IPS-18a (cell line): ENCODE measurements around the gene ANKRD34A.

Experiments
- H3K27ac ChIP-seq: one replicate; pipeline ENCODE4 v1.5.1; 2013; ENCODE audit warnings: low read length
- H3K27me3 ChIP-seq: one replicate; pipeline ENCODE4 v1.6.1; 2013; ENCODE audit warnings: mild to moderate bottlenecking, low read length; ENCODE audit not compliant: control insufficient read depth, insufficient read depth
- H3K36me3 ChIP-seq: one replicate; pipeline ENCODE4 v1.6.1; 2013; ENCODE audit warnings: low read depth, low read length; ENCODE audit not compliant: control insufficient read depth
- H3K4me1 ChIP-seq: one replicate; pipeline ENCODE4 v1.6.1; 2013; ENCODE audit warnings: low read depth, low read length; ENCODE audit not compliant: control insufficient read depth
- H3K4me3 ChIP-seq: one replicate; pipeline ENCODE4 v1.5.1; 2013; ENCODE audit warnings: low read length
- H3K9ac ChIP-seq: one replicate; pipeline ENCODE4 v1.6.1; 2013; ENCODE audit warnings: mild to moderate bottlenecking, low read length, moderate library complexity
- H3K9me3 ChIP-seq: one replicate; pipeline ENCODE4 v1.6.1; 2013; ENCODE audit warnings: low read depth, low read length; ENCODE audit not compliant: control insufficient read depth

Gene ANKRD34A

DNA sequence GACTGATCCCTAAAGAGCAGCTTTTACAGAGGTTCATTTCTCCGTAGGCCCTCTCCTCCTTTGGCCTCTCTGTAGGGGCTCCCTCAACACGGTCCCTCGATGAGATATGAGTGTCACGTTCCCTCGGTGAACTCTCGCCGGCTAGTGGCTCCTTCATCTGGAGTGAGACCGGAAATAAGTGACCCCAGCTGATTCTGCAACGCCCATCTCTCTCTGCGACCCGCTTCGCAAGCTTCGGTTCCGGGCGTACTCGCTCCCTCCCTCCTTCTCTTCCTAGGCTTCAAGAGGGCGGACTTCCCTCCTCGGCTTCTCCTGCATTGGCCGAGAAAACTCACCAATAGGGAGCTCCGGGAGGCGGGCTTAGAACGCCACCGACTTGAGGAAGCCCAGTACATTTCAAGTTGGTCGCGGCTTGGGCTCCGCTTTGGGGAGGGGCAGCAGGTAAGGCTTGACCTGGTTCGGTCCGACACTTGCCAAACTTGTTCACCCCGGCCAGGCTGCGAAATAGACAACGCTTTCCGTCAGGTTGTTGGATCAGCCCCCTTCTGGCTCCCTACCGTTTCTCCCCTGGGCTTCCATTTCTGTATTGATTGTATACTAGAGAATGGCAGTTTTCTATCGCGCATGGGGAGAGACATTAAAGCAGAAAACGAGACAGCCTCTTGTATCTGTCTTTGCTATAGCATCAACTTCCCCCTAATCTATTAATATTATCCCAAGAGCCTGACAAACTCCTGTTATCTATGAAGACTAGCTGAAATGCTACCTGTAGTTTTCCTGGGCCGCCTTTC, at the start of gene ANKRD34A, which contains the start of gene POLR3GL:
ANKRD34A (minus strand) TSS at position 248 of the 791 bp plus-strand sequence. CDS start 2,816 bp downstream, outside the sequence.
POLR3GL (plus strand) TSS at position 363 of the 791 bp plus-strand sequence. CDS start 10,176 bp downstream, outside the sequence.
- Histone ChIP-seq H3K27ac (no peak within 1 kb of the TSS), H3K36me3 (no peaks in the 10 kb centered on the region), H3K9ac (peak within 1 kb of the TSS; percentile 8), H3K9me3 (no peaks in the 10 kb centered on the region), H3K4me1 (peaks cover 11% of the 10 kb centered on the region), H3K4me3 (peak within 1 kb of the TSS; percentile 71), H3K27me3 (peaks cover 45% of the 10 kb centered on the region)

DNA sequence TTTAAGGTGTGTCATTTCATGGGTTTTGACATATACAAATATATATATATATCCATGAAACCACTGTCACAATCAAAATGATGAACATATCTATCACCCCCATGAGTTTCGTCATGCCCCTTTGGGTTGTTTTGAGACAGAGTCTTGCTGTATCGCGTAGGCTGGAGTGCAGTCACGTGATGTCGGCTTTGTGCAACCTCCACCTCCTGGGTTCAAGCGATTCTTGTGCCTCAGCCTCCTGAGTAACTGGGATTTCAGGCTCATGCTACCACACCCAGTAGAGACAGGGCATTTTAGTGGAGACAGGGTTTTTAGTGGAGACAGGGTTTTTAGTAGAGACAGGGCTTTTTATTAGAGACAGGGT, 49.2 kb upstream of the ANKRD34A start:
- no peaks in the 10 kb centered on the region for H3K4me1 ChIP-seq
- no peaks in the 10 kb centered on the region for H3K9me3 ChIP-seq
- H3K27ac ChIP-seq: no peak overlapping the region
- H3K27me3 ChIP-seq: peaks cover 9% of the 10 kb centered on the region
- H3K4me3 ChIP-seq: no peak overlapping the region
- no peaks in the 10 kb centered on the region for H3K36me3 ChIP-seq
- H3K9ac ChIP-seq: no peak overlapping the region

DNA sequence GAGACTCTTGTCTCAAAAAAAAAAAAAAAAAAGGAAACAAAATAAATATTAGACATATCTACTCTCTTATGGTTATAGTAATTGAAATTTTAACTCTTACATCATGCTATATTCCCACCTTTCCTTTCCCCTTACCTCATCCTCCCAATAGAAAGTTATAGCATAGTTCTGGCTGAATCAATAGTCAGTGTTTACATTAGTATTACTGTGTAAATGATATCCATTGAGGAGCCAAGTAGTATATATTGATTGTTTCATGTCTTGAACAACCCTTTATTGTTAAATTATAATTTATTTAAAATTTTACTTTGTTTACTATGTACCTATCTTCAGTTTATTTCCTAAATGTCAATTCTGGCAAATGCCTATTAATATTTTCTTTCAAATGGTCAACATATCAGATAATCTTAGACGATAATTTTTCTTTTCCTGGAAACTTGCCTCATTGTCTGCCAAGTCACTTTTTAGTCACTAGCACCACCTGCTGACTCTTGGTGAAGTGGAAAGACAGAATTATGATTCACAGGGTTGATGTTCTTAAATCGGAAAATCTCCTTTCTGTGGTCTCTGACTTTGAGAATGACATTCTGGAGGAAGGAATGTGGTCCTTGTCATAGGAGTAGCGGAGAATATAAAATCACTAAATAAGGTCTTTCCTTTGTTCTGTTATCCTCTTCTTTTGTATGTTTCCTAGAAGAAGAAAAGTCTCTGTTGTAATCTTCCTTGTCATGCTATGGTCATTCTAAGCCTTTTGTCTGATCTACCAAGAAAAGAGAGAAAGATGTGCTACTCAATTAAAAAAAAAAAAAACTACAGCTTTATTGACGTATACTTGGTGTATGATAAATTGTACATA, 48.6 kb upstream of the ANKRD34A start:
- H3K27ac ChIP-seq: no peak overlapping the region
- no peak overlapping the region for H3K9ac ChIP-seq
- H3K4me1 ChIP-seq: no peaks in the 10 kb centered on the region

DNA sequence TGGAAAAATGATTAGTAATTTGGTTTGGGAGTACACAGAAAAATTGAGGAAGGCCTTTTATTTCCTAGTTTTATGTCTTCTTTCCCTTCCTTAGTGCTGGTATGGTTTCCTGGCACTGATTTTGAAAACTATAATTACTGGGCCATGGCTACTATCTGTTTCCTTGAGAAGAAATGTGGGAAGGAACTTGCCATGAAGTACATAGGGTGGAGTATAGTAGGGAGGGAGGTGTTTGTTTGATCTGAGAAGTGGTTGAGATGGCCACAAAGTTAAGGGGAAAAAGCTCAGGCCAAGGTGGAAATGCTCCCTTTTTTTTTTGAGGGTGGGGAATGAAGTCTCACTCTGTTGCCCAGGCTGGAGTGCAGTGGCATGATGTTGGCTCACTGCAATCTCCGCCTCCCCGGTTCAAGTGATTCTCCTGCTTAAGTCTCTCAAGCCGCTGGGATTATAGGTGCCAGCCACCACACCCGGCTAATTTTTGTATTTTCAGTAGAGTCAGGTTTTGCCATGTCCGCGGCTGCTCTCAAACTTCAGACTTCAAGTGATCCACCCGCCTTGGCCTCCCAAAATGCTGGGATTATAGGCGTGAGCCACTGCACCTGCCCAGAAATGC, 45.9 kb upstream of the ANKRD34A start:
- H3K9ac ChIP-seq: no peak overlapping the region
- no peak overlapping the region for H3K27ac ChIP-seq
- H3K4me3 ChIP-seq: no peak overlapping the region
- H3K36me3 ChIP-seq: no peaks in the 10 kb centered on the region
- H3K9me3 ChIP-seq: no peaks in the 10 kb centered on the region
- no peaks in the 10 kb centered on the region for H3K4me1 ChIP-seq
- H3K27me3 ChIP-seq: no peaks in the 10 kb centered on the region

More for the DNA sequence above, 48.6 kb upstream of the ANKRD34A start:
- H3K9me3 ChIP-seq: no peaks in the 10 kb centered on the region
- H3K4me3 ChIP-seq: no peak overlapping the region
- peaks cover 2% of the 10 kb centered on the region for H3K27me3 ChIP-seq
- no peaks in the 10 kb centered on the region for H3K36me3 ChIP-seq

DNA sequence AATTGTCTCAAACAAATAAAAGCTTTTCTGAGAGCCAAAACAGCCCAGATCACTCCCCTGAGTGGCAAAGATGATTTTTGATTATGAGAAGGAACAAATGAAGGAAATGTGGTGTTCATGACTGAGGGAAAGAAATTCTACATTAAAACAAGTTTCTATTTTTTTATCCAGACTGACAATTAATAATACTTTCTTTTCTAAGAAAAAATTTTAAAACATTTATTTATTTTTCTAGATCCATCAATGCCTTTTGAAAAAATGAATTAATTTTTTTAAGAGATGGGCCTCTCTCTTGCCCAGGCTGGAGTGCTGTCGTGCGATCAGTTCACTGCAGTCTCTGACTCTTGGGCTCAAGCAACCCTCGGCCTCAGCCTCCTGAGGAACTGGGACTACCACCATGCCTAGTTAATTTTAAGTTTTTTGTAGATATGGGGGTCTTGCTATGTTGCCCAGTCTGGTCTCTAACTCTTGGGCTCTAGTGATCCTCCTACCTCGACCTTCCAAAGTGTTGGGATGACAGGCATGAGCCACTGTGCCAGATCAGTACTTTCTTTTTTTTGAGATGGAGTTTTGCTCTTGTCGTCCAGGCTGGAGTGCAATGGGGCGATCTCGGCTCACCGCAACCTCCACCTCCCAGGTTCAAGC, 43.2 kb upstream of the ANKRD34A start:
- no peak overlapping the region for H3K27ac ChIP-seq
- H3K9ac ChIP-seq: no peak overlapping the region
- no peaks in the 10 kb centered on the region for H3K36me3 ChIP-seq
- H3K4me1 ChIP-seq: no peaks in the 10 kb centered on the region
- no peaks in the 10 kb centered on the region for H3K9me3 ChIP-seq
- H3K27me3 ChIP-seq: no peaks in the 10 kb centered on the region
- H3K4me3 ChIP-seq: no peak overlapping the region

DNA sequence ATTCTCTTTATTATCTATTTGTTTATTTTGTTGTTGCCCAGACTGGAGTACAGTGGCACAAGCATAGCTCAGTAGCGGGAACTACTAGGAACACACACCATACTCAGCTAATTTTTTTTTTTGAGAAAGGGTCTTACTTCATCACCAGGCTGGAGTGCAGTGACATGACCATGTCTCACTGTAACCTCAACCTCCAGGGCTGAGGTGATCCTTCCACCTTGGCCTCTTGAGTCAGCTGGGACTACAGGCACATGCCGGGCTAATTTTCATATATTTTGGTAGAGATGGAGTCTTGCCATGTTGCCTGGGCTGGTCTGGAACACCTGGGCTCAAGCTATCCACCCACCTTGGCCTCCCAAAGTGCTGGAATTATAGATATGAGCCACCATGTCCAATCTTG, 37.3 kb upstream of the ANKRD34A start:
- Histone ChIP-seq H3K9ac (no peak overlapping the region), H3K36me3 (no peaks in the 10 kb centered on the region), H3K27ac (no peak overlapping the region), H3K27me3 (no peaks in the 10 kb centered on the region), H3K4me3 (no peak overlapping the region), H3K9me3 (no peaks in the 10 kb centered on the region), H3K4me1 (peaks cover 15% of the 10 kb centered on the region)

DNA sequence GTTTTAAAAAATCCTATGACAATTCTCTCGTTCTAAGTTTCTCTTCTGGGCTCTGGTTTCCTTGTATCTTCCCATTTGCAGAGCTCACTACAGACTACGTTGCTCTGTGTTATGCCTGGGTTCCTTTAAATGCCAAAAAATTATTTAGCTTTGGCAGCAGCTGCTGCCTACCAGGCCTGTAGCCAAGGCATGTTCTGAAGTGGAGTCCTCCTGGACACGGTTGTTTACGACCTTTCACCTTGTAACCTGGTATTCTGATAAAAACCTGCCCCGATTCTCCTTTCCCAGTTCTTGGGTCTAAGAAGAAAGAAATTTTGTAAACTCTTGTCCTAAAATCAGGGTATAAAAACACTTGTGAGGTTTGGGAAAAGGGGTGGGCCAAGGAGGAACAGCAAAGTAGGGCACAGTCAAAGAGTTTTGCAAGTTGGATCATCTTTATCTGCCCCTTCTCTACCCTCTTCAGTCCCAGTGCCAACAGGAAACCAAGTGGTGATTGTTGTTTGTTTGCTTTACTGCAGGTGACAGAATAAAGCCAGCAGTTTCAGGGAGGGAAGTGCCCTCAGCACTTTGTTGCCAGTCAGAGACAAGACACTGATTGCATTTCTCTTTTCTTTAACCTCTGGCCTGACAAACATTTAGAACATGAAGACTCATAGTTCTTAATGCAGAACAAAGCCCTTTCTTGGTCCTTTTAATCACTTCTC, 35.1 kb upstream of the ANKRD34A start:
- H3K9me3 ChIP-seq: no peaks in the 10 kb centered on the region
- H3K27me3 ChIP-seq: no peaks in the 10 kb centered on the region
- H3K27ac ChIP-seq: no peak overlapping the region
- no peak overlapping the region for H3K9ac ChIP-seq
- H3K36me3 ChIP-seq: peaks cover 5% of the 10 kb centered on the region
- peaks cover 23% of the 10 kb centered on the region for H3K4me1 ChIP-seq
- no peak overlapping the region for H3K4me3 ChIP-seq

DNA sequence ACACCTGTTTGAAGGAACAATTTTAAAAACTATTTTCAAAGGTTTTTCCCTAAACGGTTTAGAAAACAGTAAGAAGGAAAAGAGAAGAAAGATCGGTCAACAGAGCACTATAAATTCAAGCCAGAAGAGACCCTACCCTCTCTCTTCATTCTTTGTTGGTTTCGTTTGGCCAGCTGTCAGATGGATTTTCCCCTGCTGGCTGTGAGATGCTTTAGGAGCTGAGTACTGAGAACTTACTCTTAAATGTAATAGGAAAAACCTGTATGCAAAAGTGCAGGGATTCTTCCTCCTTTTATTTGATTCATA, 33.3 kb upstream of the ANKRD34A start:
- Histone ChIP-seq H3K9me3 (no peaks in the 10 kb centered on the region), H3K4me1 (peaks cover 24% of the 10 kb centered on the region), H3K27me3 (no peaks in the 10 kb centered on the region), H3K27ac (no peak overlapping the region), H3K36me3 (peaks cover 23% of the 10 kb centered on the region), H3K9ac (no peak overlapping the region), H3K4me3 (peak overlapping the region; percentile 98)

DNA sequence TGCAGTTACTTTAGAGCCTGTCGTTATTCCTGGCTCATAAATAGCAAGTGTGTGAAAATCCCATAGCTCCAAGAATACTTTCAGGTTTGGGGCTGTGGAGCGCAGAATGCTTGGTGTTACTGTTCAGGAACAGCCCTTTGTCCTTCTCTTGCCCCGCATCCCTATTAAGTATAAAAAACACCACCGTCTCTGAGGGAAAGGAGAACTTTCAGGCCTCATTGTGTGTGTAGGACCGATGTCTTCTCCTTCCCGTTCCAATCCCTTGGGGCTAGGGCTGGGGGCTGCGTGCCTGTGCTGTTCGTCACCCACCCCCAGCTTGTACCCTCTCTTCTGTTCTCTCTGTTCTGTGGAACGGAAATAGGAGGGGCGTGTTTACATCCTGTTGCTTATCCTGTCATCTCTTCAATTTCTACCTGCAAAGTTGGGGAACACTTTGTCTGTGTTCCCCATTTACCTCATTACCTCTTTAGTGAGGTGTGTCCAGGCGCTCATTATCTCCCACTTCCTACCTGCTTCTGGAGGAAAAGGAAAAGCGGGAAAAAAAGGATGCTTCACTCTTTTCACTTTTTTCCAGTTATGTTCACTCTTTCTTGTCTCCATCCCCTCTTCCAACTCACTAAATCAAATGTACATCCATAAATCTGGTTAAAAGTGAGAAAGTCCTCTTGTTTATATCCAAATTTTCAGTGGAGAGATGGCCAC, 32.8 kb upstream of the ANKRD34A start:
- Histone ChIP-seq H3K4me1 (peaks cover 24% of the 10 kb centered on the region), H3K9me3 (no peaks in the 10 kb centered on the region), H3K36me3 (peaks cover 27% of the 10 kb centered on the region), H3K4me3 (peak overlapping the region; percentile 98), H3K9ac (peak overlapping the region; percentile 94), H3K27me3 (no peaks in the 10 kb centered on the region), H3K27ac (peak overlapping the region; percentile 21)

DNA sequence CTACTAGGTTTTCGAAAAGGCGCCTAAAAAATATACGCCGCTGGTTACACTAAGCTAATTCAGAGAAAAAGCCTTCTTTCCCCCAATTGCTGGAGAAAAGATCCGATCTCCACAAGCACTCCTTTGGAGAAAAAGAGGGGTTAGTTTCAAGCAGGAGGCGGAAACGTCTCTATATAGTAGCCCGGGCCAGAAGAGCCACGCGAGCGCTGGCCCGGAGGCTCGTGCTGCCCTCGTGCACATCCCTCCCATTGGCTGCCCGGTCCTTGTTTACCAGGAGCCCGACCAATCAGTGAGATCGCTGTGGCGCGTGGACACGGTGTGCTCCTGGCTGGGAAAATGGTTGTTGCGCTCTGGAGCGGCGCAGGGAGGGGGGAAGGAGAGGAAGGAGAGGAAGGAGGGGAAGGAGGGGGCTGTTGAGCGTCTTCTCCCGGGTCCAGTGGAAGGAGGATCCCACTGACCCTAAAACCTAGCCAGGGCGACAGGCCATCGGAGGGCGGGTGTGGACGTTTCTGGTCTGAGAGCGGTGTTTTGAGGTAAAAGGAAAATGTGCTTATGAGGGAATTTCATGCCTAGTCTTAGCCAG, 32.1 kb upstream of the ANKRD34A start, which contains the start of gene TXNIP:
TXNIP (minus strand) TSS at position 147 of the 583 bp plus-strand sequence. CDS start 313 bp downstream, outside the sequence.
- peak within 1 kb of the TSS; percentile 65 for H3K27ac ChIP-seq
- H3K9me3 ChIP-seq: no peaks in the 10 kb centered on the region
- H3K4me1 ChIP-seq: peaks cover 24% of the 10 kb centered on the region
- peaks cover 27% of the 10 kb centered on the region for H3K36me3 ChIP-seq
- H3K9ac ChIP-seq: peak within 1 kb of the TSS; percentile 94
- no peaks in the 10 kb centered on the region for H3K27me3 ChIP-seq
- H3K4me3 ChIP-seq: peak within 1 kb of the TSS; percentile 98
